ENCODE measurements around the gene ADAM22.
"Not testable (repeated sequence)": the region's sequence is repeated elsewhere in the genome, so short reads cannot be mapped to it uniquely, and the experiment has no call there.

The ADAM22 gene, protein sequence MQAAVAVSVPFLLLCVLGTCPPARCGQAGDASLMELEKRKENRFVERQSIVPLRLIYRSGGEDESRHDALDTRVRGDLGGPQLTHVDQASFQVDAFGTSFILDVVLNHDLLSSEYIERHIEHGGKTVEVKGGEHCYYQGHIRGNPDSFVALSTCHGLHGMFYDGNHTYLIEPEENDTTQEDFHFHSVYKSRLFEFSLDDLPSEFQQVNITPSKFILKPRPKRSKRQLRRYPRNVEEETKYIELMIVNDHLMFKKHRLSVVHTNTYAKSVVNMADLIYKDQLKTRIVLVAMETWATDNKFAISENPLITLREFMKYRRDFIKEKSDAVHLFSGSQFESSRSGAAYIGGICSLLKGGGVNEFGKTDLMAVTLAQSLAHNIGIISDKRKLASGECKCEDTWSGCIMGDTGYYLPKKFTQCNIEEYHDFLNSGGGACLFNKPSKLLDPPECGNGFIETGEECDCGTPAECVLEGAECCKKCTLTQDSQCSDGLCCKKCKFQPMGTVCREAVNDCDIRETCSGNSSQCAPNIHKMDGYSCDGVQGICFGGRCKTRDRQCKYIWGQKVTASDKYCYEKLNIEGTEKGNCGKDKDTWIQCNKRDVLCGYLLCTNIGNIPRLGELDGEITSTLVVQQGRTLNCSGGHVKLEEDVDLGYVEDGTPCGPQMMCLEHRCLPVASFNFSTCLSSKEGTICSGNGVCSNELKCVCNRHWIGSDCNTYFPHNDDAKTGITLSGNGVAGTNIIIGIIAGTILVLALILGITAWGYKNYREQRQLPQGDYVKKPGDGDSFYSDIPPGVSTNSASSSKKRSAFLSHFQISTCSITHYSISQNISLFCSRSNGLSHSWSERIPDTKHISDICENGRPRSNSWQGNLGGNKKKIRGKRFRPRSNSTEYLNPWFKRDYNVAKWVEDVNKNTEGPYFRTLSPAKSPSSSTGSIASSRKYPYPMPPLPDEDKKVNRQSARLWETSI

DNA sequence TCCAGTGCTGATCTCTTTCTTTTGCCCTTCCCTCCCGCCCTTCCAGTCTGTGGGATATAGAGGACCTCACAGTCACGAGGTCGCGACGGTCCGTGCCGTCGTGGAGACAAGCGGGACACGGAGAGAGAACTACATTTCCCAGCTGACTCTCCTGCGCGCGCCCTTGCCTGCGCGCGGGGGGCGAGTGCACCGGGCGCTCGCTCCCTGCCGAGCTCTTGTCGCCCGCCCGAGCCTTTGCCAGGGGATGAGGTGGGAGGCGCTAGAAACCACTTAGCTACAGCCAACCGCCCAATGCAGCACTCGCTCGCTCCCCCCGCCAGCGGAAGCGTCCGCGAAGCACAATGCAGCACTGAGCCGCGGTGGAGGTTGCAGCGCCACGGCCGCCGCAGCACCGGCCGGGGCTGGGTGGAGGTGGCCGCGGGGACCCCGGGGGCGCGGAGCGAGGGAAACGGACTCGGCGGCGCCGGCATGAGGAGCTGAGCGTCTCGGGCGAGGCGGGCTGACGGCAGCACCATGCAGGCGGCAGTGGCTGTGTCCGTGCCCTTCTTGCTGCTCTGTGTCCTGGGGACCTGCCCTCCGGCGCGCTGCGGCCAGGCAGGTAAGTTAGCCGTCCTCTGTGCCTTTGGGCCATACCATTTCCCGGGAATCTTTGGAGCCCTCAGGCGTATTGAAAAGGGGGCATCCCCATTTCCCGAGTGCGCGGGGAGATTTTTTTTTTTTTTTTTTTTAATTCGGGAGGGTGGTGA lies at the start of gene ADAM22:
Gene ADAM22 (plus strand): TSS at position 299 of the 746 bp plus-strand sequence. CDS start 215 bp downstream, at position 514.
- peak; percentile 98 for DNase-seq (ENCODE audit: low spot score)

DNA sequence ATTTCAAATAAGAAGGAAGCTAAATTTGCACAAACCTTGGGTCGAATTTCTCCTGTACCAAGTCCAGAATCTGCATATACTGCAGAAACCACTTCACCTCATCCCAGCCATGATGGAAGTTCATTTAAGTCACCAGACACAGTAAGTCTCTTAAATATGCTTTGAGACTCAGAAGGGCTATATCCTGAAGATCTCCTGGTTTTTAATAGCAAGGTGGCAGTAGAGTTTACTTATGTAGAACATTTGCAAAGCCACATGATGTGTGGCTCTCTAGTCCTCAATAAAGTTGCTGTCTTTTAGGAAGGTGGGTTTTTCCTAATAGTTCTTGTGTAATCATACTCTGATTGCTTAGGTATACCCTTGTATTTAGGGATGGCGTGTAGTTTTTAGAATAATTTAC lies 49.0 kb upstream of the ADAM22 start:
- no peak for DNase-seq (ENCODE audit: low spot score)

DNA sequence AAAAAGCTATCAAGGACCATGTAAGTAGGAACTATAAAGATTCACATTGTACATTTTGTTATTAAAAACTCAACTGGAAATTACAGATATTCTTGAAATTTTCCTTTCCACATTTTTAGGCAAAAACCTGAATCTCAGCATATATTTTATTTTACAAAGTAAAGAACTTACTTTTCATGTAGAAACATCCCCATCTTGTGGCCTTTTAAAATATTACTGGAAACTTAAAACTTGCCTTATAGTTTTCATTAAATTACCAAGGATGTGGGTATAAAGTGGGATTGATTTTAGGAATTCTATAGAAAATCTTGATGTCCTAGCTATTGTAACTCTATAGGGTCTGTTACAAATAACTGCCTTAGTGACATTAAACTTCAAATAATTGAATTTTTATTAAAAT lies 47.2 kb upstream of the ADAM22 start:
- DNase-seq (ENCODE audit: low spot score), result peak; percentile 37

DNA sequence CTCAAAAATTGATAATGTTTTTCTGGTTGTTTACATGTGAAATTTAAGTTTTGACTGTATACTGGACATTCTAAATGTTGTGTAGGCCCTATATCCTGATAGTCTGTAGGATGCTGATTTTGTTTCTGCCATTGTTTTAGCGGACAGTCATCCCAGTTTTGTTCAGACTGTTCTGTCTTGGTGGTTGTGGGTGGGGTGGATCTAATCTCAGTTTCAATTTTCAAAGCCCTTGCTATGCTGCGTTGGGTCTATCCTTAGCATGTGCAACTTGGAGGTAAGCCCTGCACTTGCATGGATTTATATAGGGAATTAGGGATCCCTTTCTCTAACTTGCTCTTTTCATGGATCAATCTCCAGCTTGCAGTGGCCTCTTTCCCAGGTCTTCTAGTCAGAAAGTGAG lies 38.7 kb upstream of the ADAM22 start:
- no peak for DNase-seq (ENCODE audit: low spot score)

DNA sequence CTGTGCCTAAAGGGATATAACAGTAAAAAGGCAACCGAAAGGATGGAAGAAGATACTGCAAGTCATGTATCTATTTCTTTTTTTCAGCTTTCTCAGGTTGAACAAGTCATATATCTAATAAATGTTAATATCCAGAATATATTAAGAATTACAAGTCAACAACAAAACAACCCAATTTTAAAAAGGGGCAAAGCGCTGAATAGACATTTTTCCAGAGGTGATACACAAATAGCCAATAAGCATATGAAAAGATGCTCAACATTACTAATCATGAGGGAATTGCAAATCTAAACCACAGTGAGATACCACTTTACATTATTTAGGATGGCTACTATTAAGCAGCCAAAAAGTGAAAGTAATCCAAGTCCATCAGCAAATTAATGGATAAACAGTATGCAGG lies 34.8 kb upstream of the ADAM22 start:
- no peak for DNase-seq (ENCODE audit: low spot score)

DNA sequence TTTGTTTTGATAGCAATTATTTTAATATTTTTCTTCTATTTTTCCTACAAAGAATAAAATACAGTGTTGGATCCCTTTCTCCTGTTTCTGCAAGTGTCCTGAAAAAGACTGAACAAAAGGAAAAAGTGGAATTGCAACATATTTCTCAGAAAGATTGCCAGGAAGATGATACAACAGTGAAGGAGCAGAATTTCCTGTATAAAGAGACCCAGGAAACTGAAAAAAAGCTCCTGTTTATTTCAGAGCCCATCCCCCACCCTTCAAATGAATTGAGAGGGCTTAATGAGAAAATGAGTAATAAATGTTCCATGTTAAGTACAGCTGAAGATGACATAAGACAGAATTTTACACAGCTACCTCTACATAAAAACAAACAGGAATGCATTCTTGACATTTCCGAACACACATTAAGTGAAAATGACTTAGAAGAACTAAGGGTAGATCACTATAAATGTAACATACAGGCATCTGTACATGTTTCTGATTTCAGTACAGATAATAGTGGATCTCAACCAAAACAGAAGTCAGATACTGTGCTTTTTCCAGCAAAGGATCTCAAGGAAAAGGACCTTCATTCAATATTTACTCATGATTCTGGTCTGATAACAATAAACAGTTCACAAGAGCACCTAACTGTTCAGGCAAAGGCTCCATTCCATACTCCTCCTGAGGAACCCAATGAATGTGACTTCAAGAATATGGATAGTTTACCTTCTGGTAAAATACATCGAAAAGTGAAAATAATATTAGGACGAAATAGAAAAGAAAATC lies 26.7 kb upstream of the ADAM22 start:
- not testable (repeated sequence) for DNase-seq (ENCODE audit: low spot score)

DNA sequence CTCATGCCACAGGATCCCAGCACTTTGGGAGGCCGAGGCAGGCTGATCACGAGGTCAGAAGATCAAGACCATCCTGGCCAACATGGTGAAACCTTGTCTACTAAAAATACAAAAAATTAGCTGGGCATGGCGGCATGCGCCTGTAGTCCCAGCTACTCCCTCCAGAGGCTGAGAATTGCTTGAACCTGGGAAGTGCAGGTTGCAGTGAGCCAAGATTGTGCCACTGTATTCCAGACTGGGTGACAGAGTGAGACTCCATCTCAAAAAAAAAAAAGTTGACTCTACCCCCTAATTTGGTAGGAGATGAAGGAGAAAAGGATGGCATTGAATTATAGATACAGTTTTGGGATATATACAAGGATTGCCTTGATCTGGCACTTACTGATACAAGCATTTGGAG lies 25.2 kb upstream of the ADAM22 start:
- not testable (repeated sequence) for DNase-seq (ENCODE audit: low spot score)

DNA sequence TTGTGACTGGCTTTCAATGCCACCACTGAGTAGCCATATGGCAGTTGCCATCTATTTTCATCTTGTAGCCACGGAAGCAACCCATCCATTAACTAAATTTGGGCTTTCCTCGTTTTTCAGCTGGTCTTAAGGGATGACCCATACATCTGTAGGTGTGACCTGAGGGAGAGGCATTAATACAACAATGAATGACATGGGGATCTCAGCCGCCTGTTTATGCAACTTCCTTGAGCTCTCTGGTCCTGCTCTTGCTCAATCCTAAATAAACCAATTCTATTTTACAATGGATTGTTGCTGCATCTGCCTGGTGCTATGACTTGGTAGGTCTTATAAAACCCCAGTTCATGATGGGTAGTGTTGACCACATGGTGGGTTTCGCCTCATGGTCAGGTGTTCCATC lies 21.9 kb upstream of the ADAM22 start:
- no peak for DNase-seq (ENCODE audit: low spot score)

DNA sequence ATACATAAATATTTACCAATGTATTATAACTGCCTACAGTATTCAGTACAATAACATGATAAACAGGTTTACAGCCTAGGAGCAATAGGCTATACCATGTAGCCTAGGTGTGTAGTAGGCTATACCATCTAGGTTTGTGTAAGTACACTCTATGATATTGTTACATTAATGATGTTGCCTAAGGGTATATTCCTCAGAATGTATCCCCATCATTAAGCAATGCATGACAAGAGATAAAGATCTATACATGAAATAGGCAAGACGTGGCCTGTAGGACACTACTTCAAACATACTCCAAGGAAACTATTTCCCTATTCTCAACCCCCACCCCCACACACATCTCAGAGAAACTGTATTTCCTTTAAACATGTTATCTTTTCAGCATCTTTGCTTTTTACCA lies 15.3 kb upstream of the ADAM22 start:
- DNase-seq (ENCODE audit: low spot score), result no peak

DNA sequence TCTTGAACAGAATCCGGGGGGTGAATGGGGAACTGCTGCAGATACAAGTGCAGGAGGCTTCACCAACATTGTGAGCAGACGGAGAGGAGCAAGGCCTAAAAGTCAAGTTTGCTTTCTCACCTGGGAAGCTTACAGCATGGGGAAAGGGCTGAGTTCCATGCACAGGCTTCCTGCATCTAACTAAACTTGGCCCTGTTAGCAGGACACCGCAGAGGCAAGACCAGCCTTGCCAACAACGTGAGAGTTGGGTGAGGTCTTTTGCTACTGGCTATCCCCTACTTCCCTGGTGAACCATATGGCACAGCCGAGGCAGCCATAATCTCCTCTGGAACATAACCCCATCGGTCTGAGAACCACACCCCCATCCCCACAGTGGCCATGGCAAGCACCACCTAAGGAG lies 14.2 kb upstream of the ADAM22 start:
- DNase-seq (ENCODE audit: low spot score), result no peak

DNA sequence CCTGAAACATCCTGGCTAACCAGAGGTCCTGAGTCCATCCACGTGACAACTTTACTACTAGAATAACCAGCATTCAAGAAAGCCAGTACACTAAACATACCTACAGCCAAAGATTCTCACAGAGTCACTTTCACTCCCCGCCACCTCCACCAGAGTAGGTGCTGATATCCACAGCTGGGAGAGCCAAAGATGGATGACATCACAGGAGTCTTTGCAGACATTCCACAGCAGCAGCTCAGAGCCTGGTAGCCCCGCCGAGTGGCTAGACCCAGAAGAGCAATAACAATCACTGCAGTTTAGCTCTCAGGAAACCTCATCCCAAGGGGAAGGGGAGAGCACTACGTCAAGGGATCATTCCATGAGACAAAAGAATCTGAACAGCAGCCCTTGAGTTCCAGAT lies 13.5 kb upstream of the ADAM22 start:
- no peak for DNase-seq (ENCODE audit: low spot score)

DNA sequence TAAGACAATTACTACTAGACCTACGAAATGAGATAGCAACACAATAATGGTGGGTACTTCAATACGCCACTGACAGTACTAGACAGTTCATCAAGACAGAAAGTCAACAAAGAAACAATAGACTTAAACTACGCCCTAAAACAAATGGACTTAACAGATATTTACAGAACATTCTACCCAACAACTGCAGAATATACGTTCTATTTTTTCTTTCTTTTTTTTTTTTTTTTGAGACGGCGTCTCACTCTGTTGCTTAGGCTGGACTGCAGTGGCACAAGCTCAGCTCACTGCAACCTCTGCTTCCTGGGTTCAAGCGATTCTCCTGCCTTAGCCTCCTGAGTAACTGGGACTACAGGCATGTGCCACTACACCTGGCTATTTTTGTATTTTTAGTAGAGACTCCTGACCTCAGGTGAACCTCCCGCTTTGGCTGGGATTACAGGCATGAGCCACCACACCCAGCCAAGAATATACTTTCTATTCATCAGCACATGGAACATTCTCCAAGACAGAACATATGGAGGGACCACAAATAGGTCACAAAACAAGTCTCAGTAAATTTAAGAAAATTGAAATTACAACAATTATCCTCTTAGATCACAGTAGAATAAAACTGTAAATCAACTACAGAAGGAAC lies 11.2 kb upstream of the ADAM22 start:
- DNase-seq (ENCODE audit: low spot score), result not testable (repeated sequence)

DNA sequence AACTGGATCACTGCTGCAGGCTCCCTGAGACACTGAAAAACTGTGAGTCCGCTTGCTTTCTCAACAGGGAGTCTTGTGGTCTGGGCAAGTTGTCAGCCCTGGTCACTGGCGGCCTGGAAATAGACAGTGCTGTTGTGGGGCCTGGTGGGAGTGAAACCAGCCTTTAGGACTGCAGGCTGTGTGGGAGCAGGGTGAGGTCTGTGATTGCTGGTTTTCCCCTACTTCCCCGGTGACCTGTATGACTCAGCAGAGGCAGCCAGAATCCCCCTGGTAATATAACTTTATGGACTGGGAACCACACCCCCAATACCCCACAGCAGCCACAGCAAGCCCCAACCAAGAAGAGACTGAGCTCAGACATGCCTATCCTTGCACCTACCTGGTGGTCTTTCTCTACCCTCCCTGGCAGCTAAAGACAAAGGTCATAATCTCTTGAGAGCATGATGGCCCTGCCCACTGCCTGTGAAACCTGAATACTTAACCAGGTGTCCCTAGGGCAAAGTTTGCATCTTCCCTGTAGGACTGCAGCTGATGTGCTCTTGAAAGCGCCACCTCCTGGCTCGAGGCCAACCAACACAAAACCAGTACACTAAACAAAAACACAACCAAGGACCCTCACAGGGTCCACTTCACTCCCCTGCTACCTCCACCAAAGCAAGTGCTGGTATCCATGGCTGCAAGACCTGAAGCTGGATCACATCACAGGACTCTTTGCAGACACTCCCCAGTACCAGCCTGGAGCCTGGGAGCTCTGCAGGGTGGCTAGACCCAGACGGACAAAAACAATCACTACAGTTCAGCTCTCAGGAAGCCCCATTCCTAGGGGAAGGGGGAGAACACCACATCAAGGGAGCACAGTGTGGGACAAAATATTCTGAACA lies 7.2 kb upstream of the ADAM22 start:
- DNase-seq (ENCODE audit: low spot score), result no peak

DNA sequence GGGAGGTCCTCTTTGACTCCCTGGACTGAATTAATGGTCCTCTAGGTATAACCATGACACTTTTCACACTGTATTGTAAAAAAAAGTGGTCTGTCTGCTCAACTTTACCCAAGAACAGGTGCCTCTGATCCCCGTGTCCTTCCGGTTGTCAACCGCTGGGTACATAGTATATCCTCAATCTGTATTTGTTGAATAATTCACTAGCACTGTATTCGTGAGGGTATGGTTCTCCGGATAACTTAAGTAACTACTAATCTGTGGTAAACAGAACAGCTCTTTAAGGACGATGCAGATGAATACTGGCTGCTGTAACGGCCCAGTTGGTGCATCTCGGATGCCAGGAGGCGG lies 472 bp upstream of the ADAM22 start:
- no peak for DNase-seq (ENCODE audit: low spot score)

DNA sequence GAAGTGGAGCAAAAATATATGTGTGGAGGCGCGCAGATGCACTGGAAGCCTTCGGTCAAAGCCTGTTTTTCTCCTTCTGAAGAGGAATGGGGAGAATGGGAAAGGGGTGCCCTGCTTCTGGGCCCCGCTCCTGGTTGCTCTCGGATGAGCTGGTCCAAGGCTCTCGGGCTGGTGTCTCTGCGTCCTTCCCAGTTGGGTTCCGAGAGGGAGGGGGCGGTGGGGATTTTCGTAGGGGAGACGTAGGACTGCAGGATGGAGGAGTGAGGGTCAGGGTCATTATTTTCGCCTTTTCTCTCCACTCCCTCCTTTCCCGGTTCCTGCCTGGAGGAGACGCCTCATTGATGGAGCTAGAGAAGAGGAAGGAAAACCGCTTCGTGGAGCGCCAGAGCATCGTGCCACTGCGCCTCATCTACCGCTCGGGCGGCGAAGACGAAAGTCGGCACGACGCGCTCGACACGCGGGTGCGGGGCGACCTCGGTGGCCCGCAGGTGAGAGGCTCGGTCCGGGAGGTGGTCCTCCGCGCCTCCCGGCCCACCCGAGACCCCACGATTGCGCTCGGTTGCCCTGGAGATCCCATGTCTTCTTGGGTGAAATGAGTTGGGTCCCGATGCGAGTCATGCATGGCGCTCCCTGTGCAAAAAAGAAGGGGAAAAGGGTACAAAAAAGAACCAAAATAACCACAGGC lies 790 bp downstream of the ADAM22 start:
- peak; percentile 62 for DNase-seq (ENCODE audit: low spot score)

DNA sequence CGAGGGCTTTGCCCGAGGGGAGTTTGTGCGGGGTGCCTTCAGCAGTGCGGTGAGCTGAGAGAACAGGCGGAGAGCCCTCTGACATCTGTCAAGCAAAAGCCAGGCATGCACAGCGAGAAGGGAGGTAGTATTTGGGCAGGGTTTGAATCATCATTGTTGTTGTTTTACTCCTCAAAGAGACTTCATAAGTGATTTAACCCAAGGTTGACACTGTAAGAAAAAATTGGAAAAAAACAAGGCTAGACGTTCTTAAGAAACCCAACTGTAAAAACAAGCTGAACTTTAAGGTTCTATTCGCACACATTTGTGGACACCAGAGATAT lies 1.3 kb downstream of the ADAM22 start:
- DNase-seq (ENCODE audit: low spot score), result no peak

DNA sequence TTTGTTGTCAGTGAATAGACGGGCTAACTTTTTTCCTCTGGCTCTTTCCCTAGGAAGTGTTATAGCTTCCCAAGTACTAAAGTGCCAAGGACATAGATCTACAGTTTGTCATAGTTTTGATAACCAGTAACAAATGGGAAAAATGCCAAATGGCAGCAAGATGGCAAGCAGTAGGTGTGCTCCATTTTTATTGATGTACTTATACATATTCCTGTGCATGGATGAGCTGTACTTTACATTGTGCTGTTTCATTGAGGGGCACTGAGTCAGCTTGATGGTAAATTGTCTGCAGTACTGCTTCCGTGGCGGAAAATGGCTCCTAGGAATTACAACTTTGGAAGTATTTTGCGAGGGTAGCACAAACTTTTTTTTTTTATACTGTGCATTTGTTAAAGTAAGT lies 7.1 kb downstream of the ADAM22 start:
- DNase-seq (ENCODE audit: low spot score), result no peak

DNA sequence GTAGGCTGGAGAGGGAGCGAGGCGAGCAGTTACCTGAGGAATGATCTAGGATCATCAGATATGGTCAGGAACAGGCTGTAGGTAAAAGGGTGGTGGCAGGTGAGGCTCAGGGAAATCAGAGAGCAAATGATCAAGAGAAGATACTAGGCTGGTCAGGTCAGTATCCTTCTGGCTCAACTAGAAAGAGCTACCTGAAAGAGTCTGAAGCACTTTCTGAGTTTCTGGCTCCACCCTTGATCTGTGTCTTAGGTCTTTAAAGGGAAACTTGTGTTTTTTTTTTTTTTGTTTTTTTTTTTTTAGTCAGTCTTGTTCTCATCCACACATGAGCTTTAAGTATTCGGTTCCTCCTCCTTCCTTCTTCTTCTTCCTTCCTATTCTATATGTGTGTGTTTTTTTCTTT lies 10.5 kb downstream of the ADAM22 start:
- no peak for DNase-seq (ENCODE audit: low spot score)

DNA sequence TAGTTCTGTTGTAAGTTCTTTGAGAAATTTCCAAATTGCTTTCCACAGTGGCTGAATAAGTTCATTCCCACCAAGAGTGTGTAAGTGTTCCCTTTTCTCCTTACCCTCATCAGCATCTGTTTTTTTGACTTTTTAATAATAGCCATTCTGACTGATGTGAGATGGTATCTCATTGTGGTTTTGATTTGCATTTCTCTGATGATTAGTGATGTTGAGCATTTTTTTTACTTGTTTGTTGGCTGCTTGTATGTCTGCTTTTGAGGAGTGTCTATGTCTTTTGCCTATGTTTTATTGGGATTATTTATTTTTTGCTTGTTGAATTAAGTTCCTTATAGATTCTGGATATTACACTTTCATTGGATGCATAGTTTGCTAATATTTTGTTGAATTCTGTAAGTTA lies 11.9 kb downstream of the ADAM22 start:
- not testable (repeated sequence) for DNase-seq (ENCODE audit: low spot score)

DNA sequence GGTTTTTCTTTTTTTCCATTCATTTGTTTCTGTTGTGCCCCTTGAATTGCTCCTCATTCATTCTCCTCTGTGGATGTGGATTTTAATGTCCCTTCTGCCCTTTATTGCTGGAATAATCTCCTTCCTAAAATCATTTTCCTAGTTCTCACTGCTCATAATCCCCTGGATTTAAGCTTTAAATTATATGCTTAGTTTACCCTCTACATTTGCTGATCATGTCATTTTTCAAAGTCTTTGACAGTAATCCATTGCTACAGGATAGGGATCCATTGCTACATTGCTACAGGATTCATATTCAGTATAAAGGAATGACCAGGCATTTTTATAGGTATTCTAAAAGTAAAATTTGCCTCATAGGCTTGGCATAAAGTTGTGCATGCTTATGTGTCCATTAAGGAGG lies 14.3 kb downstream of the ADAM22 start:
- no peak for DNase-seq (ENCODE audit: low spot score)
